Hypothalamus (tissue), 51 donors: ENCODE results near the gene SEMA5A.

Source experiments
- DNase-seq, 51 donors: peaks; one replicate each; lab custom pipeline; 2025; lab: John Stamatoyannopoulos, UW

SEMA5A gene

GRCh38 chr5:9148242-9148641, 397.6 kb downstream of the SEMA5A start:
- no peak for DNase-seq

- DNase-seq = no peak
Measured at GRCh38 chr5:9140711-9141110, 405.2 kb downstream of the SEMA5A start.

DNA sequence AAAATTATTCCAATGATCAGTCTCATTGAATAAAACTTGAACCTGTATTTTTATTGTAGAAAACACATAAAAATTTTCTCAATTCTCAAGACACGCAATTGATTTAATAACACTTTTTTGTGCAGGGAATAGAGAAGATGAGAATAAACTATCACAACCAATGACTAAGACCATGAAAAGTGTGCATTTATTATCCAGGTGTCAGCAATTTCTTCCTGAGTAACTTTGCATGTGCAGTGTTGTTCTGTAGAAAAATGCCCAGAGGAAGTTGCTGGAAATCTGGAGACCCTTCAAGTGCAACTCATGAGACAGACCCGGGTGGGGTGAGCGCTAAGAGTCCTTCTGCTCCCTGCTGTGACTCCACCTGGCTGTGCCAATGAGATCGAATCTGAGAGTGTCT, 405.7 kb downstream of the SEMA5A start:
- DNase-seq = no peak

- no peak for DNase-seq
Measured at GRCh38 chr5:9139344-9139743, 406.5 kb downstream of the SEMA5A start.

GRCh38 chr5:9128136-9128535, 417.7 kb downstream of the SEMA5A start:
- no peak for DNase-seq

GRCh38 chr5:9126490-9126889, 419.4 kb downstream of the SEMA5A start:
- DNase-seq = no peak

- DNase-seq = no peak
Measured at GRCh38 chr5:9125852-9126251, 420.0 kb downstream of the SEMA5A start.

DNA sequence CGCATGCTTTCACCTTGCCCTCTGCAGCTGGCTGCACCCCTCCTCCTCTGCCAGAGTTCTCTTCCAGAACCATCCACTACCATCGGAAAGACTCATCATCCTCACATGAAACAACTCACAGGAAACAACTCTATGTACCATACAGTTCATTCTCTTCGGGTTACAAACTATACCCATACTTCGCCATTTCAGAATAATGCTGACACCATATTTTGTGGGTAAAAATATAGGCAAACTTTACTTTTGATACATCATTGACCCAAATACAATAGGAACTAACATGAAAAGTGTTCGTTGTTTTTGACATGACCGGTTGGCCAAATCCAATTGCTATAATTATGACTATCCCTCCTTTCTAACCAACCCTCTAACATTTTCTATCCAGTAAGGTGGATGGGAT, 421.0 kb downstream of the SEMA5A start:
- no peak for DNase-seq

DNA sequence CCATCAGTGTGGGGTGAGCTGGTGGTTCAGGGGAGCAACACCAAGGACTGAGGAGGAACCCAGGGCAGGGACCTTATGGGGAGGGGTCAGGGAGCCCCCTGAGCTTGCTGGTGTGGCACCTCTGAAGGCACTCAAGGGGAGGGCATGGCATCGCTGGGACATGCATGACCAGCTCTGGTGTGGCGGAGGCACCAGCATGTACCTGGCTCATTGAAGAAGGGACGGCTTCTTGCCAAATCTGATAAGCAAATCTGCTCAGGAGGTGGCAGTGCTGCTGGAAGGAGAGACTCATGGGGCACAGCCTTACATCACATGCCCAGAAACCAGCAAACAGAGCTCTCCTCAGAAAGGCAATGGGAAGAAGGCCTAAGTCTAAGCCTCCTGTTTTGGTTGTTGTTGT, 421.8 kb downstream of the SEMA5A start:
- DNase-seq = no peak

- no peak for DNase-seq
Measured at GRCh38 chr5:9122528-9122927, 423.3 kb downstream of the SEMA5A start.

- DNase-seq = no peak
Measured at GRCh38 chr5:9121597-9121996, 424.3 kb downstream of the SEMA5A start.

DNA sequence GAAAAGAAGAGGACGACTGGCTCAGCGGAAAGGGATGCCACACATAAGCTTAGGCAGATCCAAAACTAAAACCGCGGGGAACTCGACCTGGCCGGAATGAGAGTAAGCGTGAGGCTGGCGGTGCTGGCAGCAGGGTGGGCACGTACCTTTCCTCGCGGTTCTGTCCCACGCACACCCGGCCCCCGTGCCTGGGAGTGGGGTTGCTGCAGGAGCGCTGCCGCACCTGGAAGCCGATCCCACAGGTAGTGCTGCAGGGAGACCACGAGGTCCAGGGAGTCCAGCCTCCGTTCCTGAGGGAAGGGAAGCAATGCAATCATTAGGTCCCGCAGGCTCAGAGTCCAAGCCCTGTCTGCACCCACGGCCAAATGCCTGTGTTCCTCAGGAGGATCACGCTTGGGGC, 427.0 kb downstream of the SEMA5A start:
- no peak for DNase-seq

GRCh38 chr5:9115093-9115492, 430.8 kb downstream of the SEMA5A start:
- DNase-seq = no peak

GRCh38 chr5:9112520-9113291, 433.2 kb downstream of the SEMA5A start:
- no peak for DNase-seq

- DNase-seq = no peak
Measured at GRCh38 chr5:9108162-9108561, 437.7 kb downstream of the SEMA5A start.

DNA sequence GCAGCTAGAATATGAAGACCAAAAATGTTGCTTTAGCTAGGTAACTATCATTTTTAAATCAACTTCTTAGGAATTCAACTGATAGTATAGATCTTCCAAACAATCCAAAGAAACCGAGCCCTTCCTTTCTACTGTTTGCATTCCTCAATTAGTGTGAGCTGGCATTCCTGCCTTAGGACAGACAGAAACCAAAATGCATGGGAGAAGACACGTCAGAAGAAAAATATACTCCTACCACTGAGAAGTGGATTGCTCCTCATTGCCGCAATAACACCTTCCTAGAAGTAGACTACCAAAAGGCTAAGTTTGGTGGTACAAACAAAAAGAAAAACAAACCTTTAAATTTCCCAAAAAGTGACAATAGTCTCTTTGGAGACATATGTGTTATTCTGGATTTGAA, 440.0 kb downstream of the SEMA5A start:
- DNase-seq = no peak

DNA sequence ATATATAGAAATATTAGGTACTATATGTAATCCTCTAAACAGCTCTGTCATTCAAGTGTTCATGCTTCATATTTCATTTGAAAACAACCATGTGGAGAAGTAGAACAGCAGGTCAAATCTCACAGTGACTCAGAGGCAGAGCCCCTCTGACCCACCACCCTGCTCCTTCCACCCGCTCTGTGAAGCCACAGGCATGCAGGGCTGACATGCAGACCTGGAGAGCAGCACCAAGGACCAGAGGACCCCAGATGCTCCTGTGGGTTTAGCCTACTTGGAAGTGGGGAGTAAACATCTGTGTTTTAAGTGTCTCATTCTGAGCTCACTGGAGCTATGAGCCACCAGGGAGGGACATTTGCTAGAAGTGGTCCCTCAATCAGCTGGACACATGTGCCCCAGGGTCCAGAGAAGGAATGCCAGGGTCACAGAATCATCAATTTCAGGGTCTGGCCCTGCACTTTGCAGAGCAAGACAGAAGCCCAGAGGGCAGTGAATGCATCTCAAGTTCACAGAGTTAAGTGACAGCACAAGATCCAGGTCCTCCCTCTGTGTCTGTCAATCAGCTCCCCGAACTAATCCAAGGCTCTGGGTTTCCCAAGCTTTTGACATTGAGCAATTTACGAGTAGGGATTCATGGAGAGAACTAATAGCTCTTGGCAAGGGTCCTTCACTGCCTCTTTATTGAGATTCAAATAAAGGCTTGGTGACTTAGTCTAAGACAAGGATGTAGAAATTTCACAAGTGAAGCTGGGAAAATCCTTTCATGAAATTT, 441.1 kb downstream of the SEMA5A start:
- no peak for DNase-seq

GRCh38 chr5:9103290-9103689, 442.6 kb downstream of the SEMA5A start:
- no peak for DNase-seq

DNA sequence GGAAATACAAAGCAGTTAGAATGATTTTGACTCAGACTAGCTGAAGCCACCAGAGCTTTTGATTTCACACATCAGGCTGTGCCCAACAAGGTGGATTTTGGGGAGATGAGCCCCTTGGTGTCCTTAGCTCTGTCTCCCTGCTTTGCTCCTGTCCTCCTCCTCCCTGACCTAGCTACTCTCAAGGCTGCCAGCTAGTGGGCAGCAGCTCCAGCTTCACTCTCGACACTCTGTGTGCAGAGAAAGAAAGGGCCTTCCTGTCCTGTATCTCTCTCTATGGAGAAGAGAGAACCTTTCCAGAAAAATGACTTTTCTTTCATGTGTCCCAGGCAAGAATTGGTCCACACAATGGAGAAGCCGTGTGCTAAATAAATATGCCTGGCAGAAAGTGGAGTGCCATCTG, 446.2 kb downstream of the SEMA5A start:
- DNase-seq = peak in 1 of 51 donors; percentile 4

DNA sequence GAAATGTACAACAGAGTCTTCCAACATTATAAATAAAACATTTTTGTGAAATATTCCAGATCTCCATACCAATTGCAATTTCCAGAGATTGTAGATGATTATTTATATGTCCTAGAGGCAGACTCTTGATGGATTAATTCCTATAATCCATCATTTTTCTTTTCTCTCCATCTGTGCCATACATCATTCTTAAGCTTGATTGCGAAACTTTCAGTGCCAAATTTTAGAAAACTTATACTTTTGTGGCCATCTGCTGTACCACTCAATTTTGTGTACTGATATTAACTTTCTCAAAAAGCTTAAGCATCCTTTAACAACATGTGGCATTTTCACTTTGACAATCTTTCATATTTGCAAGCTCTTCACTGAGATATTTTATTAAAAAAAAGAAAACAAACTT, 446.9 kb downstream of the SEMA5A start:
- no peak for DNase-seq

DNA sequence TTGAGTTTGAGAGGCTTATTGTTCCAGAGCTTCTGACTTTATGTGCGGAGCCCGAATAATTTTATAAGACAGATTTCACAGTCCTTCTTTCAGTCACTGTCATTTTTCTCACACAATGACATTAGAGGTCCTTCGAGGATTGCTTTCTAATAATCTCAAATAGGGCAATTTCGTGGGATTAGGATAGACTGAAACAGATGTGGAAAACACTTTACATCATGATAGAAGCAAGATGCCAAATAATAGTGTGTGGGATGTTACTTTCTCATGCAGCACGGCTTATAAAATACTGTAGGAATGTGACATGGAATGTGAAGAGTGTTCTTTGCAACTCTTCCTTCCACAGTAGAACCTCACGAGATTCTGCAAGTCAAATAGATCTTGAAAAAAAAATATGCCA, 451.3 kb downstream of the SEMA5A start:
- no peak for DNase-seq
